HepG2 (cell line): ENCODE measurements around the gene ZMYND8.

Source experiments
- ELF1 ChIP-seq: sonication (generic); formaldehyde crosslinking; IDR thresholded peaks from 2 replicates; pipeline ENCODE4 v1.4.0; 2020; ENCODE audit warnings: missing genetic modification reagents
- HDAC6 ChIP-seq: fragments of 200-600 bp; sonication (generic); IDR thresholded peaks from 2 replicates; pipeline ENCODE4 v1.7.0; 2017; ENCODE audit warnings: mild to moderate bottlenecking, antibody characterized with exemption, low read length, low read depth
- KLF16 ChIP-seq, 2 experiments: sonication (generic) in 1 of 2; formaldehyde crosslinking in 1 of 2; IDR thresholded peaks; 2 replicates each; pipeline versions ENCODE4 v1.6.1 to v1.8.0; 2016 to 2023; ENCODE audit warnings: missing genetic modification reagents in 2 of 2, missing compliant biosample characterization in 1 of 2
- MEIS2 ChIP-seq: sonication (generic); formaldehyde crosslinking; IDR thresholded peaks from 2 replicates; pipeline ENCODE4 v1.9.0; 2021; ENCODE audit warnings: mild to moderate bottlenecking, missing genetic modification reagents
- NFRKB ChIP-seq: fragments of 450-650 bp; IDR thresholded peaks from 2 replicates; pipeline ENCODE4 v1.6.1; 2017
- ZMYM3 ChIP-seq: sonication (generic); formaldehyde crosslinking; IDR thresholded peaks from 2 replicates; pipeline ENCODE4 v1.5.1; 2020; ENCODE audit warnings: mild to moderate bottlenecking, missing genetic modification reagents
- ZNF552 ChIP-seq: sonication (generic); formaldehyde crosslinking; IDR thresholded peaks from 2 replicates; pipeline ENCODE4 v1.9.0; 2022; ENCODE audit warnings: missing genetic modification reagents, mild to moderate bottlenecking, borderline replicate concordance
- TF ChIP-seq, protein P1 (sequence below): sonication (generic); formaldehyde crosslinking; IDR thresholded peaks from 2 replicates; pipeline ENCODE4 v1.5.0; 2020; ENCODE audit warnings: mild to moderate bottlenecking, missing genetic modification reagents, moderate library complexity
- TF ChIP-seq, protein P2 (sequence below): sonication (generic); formaldehyde crosslinking; IDR thresholded peaks from 2 replicates; pipeline ENCODE4 v1.5.1; 2020; ENCODE audit warnings: mild to moderate bottlenecking, missing genetic modification reagents, borderline replicate concordance

DNA sequence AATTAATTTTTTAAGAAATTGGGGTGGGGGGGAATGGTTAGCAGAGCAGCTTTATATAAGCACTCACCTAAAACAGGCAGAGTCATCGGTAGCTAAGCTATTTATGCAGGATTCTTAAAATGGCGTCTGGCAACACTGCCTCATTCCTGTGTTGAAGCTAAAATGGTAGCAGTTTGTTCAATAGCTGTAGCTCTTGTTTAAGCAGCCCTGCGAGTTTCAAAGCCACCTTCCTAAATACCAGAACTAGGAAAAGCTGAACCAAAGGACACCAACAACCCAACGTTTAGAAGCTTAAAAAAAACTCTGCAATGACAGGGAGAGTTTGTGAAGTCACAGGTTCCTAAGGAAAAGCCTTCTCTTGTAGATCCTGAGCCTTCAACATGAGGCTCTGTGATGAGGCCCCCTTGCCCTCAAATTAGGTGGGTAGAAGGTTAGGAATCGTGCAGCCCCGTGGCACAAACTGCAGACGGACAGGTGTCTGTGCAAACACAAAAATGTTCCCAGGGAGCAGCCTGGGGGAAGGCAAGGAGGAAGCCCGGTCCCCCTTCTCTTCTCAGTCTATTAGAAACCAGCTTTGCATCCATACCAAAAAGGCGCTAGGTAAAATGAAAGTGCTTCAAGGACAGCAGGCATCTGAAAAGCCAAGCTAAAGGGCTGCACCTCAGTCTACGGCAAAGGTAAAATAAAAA lies 4.7 kb downstream of the ZMYND8 start:
- TF ChIP-seq HDAC6, result no peak
- no peak for TF ChIP-seq MEIS2 (CRISPR knock-in tag)
- no peak for TF ChIP-seq ZNF552 (CRISPR knock-in tag)
- TF ChIP-seq, protein P1, sequence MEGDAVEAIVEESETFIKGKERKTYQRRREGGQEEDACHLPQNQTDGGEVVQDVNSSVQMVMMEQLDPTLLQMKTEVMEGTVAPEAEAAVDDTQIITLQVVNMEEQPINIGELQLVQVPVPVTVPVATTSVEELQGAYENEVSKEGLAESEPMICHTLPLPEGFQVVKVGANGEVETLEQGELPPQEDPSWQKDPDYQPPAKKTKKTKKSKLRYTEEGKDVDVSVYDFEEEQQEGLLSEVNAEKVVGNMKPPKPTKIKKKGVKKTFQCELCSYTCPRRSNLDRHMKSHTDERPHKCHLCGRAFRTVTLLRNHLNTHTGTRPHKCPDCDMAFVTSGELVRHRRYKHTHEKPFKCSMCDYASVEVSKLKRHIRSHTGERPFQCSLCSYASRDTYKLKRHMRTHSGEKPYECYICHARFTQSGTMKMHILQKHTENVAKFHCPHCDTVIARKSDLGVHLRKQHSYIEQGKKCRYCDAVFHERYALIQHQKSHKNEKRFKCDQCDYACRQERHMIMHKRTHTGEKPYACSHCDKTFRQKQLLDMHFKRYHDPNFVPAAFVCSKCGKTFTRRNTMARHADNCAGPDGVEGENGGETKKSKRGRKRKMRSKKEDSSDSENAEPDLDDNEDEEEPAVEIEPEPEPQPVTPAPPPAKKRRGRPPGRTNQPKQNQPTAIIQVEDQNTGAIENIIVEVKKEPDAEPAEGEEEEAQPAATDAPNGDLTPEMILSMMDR (CRISPR knock-in tag), result no peak
- TF ChIP-seq ZMYM3 (CRISPR knock-in tag), result no peak
- TF ChIP-seq NFRKB, result no peak
- TF ChIP-seq KLF16 (CRISPR knock-in tag; IDR thresholded peaks at IDR 0.05), result no peak
- TF ChIP-seq, protein P2, sequence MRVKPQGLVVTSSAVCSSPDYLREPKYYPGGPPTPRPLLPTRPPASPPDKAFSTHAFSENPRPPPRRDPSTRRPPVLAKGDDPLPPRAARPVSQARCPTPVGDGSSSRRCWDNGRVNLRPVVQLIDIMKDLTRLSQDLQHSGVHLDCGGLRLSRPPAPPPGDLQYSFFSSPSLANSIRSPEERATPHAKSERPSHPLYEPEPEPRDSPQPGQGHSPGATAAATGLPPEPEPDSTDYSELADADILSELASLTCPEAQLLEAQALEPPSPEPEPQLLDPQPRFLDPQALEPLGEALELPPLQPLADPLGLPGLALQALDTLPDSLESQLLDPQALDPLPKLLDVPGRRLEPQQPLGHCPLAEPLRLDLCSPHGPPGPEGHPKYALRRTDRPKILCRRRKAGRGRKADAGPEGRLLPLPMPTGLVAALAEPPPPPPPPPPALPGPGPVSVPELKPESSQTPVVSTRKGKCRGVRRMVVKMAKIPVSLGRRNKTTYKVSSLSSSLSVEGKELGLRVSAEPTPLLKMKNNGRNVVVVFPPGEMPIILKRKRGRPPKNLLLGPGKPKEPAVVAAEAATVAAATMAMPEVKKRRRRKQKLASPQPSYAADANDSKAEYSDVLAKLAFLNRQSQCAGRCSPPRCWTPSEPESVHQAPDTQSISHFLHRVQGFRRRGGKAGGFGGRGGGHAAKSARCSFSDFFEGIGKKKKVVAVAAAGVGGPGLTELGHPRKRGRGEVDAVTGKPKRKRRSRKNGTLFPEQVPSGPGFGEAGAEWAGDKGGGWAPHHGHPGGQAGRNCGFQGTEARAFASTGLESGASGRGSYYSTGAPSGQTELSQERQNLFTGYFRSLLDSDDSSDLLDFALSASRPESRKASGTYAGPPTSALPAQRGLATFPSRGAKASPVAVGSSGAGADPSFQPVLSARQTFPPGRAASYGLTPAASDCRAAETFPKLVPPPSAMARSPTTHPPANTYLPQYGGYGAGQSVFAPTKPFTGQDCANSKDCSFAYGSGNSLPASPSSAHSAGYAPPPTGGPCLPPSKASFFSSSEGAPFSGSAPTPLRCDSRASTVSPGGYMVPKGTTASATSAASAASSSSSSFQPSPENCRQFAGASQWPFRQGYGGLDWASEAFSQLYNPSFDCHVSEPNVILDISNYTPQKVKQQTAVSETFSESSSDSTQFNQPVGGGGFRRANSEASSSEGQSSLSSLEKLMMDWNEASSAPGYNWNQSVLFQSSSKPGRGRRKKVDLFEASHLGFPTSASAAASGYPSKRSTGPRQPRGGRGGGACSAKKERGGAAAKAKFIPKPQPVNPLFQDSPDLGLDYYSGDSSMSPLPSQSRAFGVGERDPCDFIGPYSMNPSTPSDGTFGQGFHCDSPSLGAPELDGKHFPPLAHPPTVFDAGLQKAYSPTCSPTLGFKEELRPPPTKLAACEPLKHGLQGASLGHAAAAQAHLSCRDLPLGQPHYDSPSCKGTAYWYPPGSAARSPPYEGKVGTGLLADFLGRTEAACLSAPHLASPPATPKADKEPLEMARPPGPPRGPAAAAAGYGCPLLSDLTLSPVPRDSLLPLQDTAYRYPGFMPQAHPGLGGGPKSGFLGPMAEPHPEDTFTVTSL, result no peak
- TF ChIP-seq ELF1 (CRISPR knock-in tag), result 0 out of 2 replicates have a peak, but pooled peaks have one; percentile 3
